CD1c-positive myeloid dendritic cell (primary cell): ENCODE measurements around the gene RAB7A.

Source experiments
- DNase-seq: peaks from one replicate; pipeline ENCODE4 v3.0.0-alpha.2; 2016; ENCODE audit errors: extremely low spot score

Gene RAB7A

DNA sequence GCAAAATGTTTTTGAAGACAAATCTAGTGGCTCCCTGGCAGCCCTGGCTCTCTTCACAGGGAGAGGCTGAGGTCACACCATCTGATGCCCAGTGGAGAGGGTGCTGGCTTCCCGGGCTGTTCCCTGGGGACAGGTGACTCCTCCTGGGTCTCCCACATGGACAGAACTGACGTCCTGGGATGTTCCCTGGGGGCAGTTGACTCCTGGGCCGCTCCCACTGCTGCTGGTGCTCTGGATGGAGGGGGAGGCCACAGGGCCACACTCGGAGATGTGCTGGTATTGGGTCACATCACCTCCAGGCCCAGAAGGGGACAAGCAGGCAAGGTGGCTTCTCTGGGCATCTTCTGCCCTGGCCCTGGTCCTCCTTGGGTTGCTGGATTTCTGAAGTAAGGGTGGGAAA, 125.6 kb downstream of the RAB7A start:
- DNase-seq = no peak

DNA sequence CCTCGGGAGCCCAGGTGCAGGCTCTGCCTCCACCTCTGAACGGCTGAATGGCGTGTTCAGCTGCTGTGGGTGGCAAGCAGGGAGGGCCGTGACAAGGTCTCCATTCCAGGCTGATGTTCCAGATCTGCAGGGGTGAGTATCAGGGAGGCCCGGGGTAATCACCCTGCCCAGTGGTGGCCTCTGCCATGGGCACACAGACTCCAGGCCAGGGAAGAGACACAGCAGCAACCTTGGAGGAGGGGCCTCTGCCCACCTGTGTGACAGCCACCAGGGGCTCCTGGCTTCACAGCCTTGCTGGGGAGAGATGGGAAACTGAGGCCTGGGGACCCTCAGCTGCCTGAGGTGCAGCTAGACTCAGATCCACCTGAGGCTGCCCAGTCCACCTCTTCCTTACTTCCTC, 127.8 kb downstream of the RAB7A start:
- no peak for DNase-seq

DNA sequence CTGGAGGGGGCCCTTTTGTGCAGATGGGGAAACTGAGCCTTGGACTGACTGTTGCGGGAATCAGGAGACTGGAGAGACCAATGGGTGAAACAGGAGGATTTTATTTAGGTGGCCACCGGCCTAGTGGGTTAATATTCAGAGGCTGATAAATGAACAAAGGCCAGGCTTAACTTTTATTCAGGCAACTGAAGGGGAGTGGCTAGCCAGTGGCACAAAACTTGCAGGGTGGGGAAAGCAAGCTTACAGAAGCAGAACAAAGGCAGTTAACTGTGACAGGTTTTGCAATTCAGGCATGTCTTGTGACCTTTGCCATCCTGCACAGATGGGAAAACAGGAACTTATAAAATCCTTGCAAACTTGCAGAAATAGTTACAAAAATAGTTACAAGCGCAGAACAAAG, 128.5 kb downstream of the RAB7A start:
- DNase-seq = peak; percentile 87

DNA sequence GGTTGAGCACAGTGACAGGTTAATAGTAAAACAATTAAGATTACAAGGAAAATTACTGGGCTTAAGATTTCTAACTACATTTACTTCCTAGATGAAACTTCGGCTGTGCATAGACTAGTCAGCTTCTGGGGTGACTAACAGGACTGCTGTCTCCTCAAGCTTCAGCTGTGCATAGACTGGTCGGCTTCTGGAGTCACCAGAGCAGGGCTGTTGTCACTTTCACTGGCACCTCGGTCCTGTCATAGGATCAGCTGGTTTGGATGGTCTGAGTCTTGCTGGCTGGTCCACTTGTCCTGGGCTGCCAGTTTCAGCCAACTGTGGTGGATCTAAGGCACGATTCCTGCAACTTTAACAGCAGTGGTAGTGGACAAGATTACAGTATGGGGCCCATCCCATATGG, 129.6 kb downstream of the RAB7A start:
- DNase-seq = peak; percentile 44

DNA sequence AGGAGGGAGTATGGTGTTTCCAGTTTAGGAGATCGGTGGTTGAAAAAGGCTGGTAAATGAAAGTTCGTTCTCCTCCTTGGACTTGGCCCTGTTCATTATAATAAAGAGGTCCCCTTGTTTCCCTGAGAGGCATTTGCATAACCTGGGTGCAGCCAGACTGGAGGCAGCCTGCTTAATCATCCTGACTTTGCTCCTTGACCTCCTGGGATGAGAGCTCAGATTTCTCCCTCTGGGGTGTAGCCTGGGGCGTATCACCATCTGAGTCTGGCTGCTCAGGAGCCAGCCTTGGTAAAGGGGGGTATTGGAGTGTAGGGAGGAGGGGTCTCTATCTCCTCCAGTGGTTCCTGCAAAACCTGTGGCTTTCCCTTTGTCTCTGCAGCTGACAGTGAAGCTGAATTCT, 132.2 kb downstream of the RAB7A start:
- no peak for DNase-seq

DNA sequence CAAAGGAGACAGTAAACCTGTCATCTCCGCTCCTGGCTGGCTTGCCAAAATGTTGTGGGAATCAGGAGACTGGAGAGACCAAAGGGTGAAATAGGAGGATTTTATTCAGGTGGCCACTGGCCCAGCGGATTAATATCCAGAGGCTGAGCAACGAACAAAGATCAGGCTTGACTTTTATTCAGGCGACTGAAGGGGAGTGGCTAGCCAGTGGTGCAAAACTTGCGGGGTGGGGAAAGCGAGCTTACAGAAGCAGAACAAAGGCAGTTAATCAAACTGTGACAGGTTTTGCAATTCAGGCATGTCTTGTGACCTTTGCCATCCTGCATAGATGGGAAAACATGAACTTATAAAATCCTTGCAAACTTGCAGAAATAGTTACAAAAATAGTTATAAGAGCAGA, 133.6 kb downstream of the RAB7A start:
- DNase-seq = no peak

DNA sequence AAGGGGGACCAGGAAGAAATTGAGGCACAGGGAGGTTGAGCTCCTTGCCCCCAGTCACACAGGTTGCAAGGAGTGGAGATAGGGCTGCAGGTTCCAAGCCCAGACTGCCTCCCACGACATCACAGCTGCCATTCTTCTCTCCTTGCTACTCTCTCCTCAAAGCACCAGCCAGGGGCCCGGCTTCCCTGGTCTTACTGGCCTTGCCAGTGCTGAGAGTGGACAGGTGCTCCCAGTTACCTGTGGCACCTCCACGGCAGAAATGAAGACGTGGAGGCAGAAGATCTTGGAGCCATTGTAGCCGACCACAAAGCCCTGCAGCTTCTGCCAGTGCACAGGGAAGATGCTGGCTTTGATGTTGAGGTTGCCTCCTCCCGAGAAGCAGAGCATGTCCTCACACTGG, 135.5 kb downstream of the RAB7A start:
- DNase-seq = no peak

DNA sequence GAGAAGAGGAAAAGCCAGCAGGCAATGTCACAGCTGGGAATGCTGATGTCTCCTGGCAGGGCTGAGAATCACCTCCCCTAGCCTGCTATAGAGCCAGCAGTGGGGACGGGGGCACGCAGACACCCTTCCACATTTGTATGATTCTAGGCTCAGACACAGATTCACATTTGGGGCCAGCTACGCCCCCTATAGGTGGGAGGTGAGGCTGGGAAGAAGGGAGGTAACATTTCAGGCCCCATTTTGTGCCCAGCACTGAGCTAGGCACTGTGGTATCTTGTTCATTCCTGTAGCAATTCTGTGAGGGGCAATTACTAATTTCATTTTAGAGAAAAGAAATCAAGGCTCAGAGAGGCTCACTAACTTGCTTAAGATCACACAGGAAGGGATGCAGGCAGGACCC, 137.6 kb downstream of the RAB7A start:
- DNase-seq = no peak
